ENCODE data around the gene FRMD3. TPM values are rescaled to one million over a fixed set of nuclear protein-coding genes. Genes with fewer than 3 reads are reported as not detected.

Gene FRMD3
- total and polyA plus RNA-seq, 4 experiments from 2014 or later, result 0.22 to 1.3 (median 1.1) TPM; not detected in 1

DNA sequence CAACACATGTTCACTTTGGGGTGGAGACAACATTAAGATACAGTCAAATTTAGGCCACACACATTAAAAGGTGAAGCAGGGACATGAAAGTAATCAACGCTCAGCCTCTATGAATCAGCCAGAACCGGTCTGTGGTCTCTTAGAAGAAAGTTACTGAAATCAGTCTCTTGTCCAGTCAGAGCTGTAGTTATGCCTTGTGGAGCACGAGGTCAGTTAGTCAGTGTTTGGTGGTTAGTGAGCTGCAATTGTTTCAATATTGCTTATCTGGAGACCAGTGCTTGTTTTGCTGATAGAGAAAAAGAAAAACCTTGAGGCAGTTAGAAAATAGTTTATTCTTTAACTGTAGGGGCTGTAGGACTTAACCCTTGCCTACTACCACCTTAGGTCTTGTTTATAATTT is 317.5 kb downstream of the FRMD3 start:
- intact Hi-C loops (cut with micrococcal nuclease), result no loop called here
- DNase-seq, result no peak
- Histone ChIP-seq H3K27me3 (ENCODE audit: insufficient read depth, low read length) (no peaks in the 10 kb centered on the region), H3K4me1 (ENCODE audit: insufficient read depth, low read length) (peaks cover 7% of the 10 kb centered on the region), H3K27ac (ENCODE audit: low read depth, low read length) (no peak overlapping the region), H3K9me3 (ENCODE audit: control insufficient read depth in 1 of 2, low read length in 2 of 2) (no peaks in the 10 kb centered on the region), H3K4me3 (ENCODE audit: low read length in 2 of 2) (no peak overlapping the region), H3K36me3 (ENCODE audit: insufficient read depth, low read length) (no peaks in the 10 kb centered on the region)
- peaks cover under 1 to 10% (median 4%) of the 10 kb centered on the region in 8 donors for H3K9me3 Mint-ChIP-seq
- H3K4me3 Mint-ChIP-seq, result peak overlapping the region in 1 of 8 donors; percentile 9
- POLR2A ChIA-PET (ENCODE audit: partially characterized antibody), result no interaction called here
- peaks cover 0 to 1% of the 10 kb centered on the region in 2 donors for H3K36me3 Mint-ChIP-seq
- CTCF ChIA-PET (ENCODE audit: partially characterized antibody), result no interaction called here
- H3K27ac Mint-ChIP-seq, result no peak overlapping the region
- H3K4me1 Mint-ChIP-seq, result no peaks in the 10 kb centered on the region
- H3K27me3 Mint-ChIP-seq, result peaks cover 10 to 27% of the 10 kb centered on the region in 2 donors

DNA sequence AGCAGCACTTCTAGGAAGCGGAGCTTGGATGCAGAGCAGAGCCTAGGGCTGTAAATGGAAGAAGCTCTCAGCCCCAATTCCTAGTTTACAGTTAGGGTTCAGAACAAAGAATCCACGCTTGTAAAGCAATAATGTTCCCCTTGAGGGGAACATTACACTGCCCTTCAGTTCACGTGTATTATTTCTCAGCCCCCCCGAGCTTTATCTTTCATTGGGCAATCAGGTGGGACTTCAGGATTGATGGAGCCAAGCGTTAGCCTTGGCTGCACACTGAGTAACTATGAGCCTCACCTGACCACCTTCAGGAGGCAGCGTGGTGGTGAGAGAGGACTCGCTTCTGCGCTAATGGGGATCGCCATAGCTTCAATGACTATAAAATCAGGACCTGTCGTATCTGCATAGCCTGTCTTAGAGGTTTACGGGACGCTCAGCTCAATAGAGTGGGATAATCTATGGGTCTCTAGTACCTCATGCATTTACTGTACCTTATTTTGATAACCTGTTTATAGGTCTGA is 318.2 kb downstream of the FRMD3 start:
- Histone ChIP-seq H3K9me3 (ENCODE audit: control insufficient read depth in 1 of 2, low read length in 2 of 2) (no peaks in the 10 kb centered on the region), H3K27me3 (ENCODE audit: insufficient read depth, low read length) (no peaks in the 10 kb centered on the region), H3K4me1 (ENCODE audit: insufficient read depth, low read length) (peaks cover 7% of the 10 kb centered on the region), H3K36me3 (ENCODE audit: insufficient read depth, low read length) (no peaks in the 10 kb centered on the region), H3K27ac (ENCODE audit: low read depth, low read length) (no peak overlapping the region), H3K4me3 (ENCODE audit: low read length in 2 of 2) (no peak overlapping the region)
- peaks cover 10 to 27% of the 10 kb centered on the region in 2 donors for H3K27me3 Mint-ChIP-seq
- no peaks in the 10 kb centered on the region for H3K4me1 Mint-ChIP-seq
- ChIA-PET POLR2A (ENCODE audit: partially characterized antibody) (no interaction called here), CTCF (ENCODE audit: partially characterized antibody) (no interaction called here)
- intact Hi-C loops (cut with micrococcal nuclease), result no loop called here
- peaks cover 0 to 3% of the 10 kb centered on the region in 2 donors for H3K36me3 Mint-ChIP-seq
- peaks cover 2 to 14% (median 5%) of the 10 kb centered on the region in 8 donors for H3K9me3 Mint-ChIP-seq
- no peak for DNase-seq
- H3K27ac Mint-ChIP-seq, result no peak overlapping the region
- H3K4me3 Mint-ChIP-seq, result peak overlapping the region in 5 of 8 donors; percentile 38 to 78 (median 66)

DNA sequence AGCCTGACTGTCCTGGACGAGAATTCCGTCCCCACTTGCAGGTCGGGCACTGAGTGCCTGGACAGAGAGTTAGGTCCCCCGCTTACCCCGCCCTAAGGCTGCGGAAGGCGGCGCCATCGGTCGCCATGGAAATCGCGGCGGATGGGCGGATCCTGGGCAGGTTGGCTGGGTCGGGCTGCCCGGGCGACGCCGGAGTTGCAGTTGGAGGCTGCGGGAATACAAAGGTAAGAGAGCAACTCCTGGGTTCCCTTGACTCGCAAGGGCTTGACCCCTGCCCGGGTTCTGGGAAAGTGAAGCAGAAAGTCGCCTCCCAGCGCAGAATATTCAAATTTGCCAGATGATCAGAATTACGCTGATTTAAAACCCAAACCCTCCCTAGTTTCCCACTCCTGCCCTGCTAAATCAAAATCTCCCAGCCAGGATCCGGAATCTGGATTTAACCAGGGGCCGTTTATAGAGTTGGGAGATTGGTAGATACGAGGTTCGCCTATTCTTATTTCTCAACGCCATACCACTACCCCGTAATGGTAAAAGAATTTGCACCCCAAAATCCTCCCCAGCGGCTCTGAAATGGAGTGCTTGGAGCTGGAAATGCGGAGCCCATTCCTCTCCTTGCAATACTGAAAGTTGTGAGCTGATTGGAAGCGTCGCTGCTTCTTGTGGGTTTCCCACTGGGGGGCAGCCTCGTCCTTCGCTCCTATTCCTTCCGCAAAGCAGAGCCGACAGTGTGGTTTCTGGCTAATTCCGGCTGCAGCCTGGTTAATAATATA is 318.9 kb downstream of the FRMD3 start:
- ChIA-PET POLR2A (ENCODE audit: partially characterized antibody) (no interaction called here), CTCF (ENCODE audit: partially characterized antibody) (no interaction called here)
- H3K4me3 Mint-ChIP-seq, result peak overlapping the region in 6 of 8 donors; percentile 38 to 78 (median 66)
- H3K27ac Mint-ChIP-seq, result no peak overlapping the region
- H3K27ac ChIP-seq (ENCODE audit: low read depth, low read length), result no peak overlapping the region
- H3K4me1 Mint-ChIP-seq, result no peaks in the 10 kb centered on the region
- H3K36me3 Mint-ChIP-seq, result peaks cover 0 to 3% of the 10 kb centered on the region in 2 donors
- H3K9me3 Mint-ChIP-seq, result peaks cover 2 to 14% (median 8%) of the 10 kb centered on the region in 8 donors
- no peaks in the 10 kb centered on the region for H3K27me3 ChIP-seq (ENCODE audit: insufficient read depth, low read length)
- peaks cover 10 to 32% of the 10 kb centered on the region in 2 donors for H3K27me3 Mint-ChIP-seq
- peaks cover 7% of the 10 kb centered on the region for H3K4me1 ChIP-seq (ENCODE audit: insufficient read depth, low read length)
- intact Hi-C loops (cut with micrococcal nuclease), result no loop called here
- H3K4me3 ChIP-seq (ENCODE audit: low read length in 2 of 2), result no peak overlapping the region
- DNase-seq, result no peak
- no peaks in the 10 kb centered on the region for H3K9me3 ChIP-seq (ENCODE audit: control insufficient read depth in 1 of 2, low read length in 2 of 2)
- H3K36me3 ChIP-seq (ENCODE audit: insufficient read depth, low read length), result no peaks in the 10 kb centered on the region

- CTCF ChIA-PET (ENCODE audit: partially characterized antibody), result no interaction called here
- peak overlapping the region in 2 of 8 donors; percentile 47 to 55 for H3K4me3 Mint-ChIP-seq
- no peaks in the 10 kb centered on the region for H3K27me3 ChIP-seq (ENCODE audit: insufficient read depth, low read length)
- H3K27ac Mint-ChIP-seq, result peak overlapping the region in 1 of 7 donors; percentile 77
- no peak for DNase-seq
- H3K4me1 ChIP-seq (ENCODE audit: insufficient read depth, low read length), result peaks cover 7% of the 10 kb centered on the region
- POLR2A ChIA-PET (ENCODE audit: partially characterized antibody), result no interaction called here
- H3K9me3 Mint-ChIP-seq, result peaks cover 2 to 14% (median 8%) of the 10 kb centered on the region in 8 donors
- H3K9me3 ChIP-seq (ENCODE audit: control insufficient read depth in 1 of 2, low read length in 2 of 2), result no peaks in the 10 kb centered on the region
- no peaks in the 10 kb centered on the region for H3K36me3 ChIP-seq (ENCODE audit: insufficient read depth, low read length)
- intact Hi-C loops (cut with micrococcal nuclease), result no loop called here
- H3K4me3 ChIP-seq (ENCODE audit: low read length in 2 of 2), result no peak overlapping the region
- no peak overlapping the region for H3K27ac ChIP-seq (ENCODE audit: low read depth, low read length)
- H3K27me3 Mint-ChIP-seq, result peaks cover 10 to 32% of the 10 kb centered on the region in 2 donors
- peaks cover 0 to 3% of the 10 kb centered on the region in 2 donors for H3K36me3 Mint-ChIP-seq
- no peaks in the 10 kb centered on the region for H3K4me1 Mint-ChIP-seq
Observed at GRCh38 chr9:83218411-83219090, 319.6 kb downstream of the FRMD3 start.

DNA sequence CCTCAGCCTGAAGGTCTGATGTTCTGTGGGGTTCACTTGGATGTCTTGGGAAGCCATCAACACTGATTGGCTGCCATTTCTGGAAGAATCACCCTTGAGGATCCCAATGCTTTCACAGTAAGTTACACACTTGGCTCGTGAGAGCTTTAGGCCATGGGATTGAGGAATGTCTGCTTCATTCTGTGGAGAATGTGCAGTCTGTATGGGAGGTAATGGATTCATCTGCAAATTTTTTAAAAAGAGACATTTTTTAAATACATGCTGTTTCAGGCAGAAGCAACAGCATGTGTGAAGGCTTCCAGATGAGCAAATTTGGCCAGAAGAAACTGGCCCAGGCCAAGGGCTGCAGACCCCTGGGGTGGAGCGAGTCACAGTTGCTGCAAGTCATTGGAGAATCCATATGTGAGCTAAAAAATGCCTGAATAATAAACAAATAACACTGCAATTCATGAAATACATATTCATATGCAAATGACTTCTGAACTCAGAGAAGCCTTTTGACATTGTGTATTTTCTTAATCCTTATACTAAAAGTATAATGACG is 328.9 kb downstream of the FRMD3 start:
- Histone ChIP-seq H3K9me3 (ENCODE audit: control insufficient read depth in 1 of 2, low read length in 2 of 2) (no peaks in the 10 kb centered on the region), H3K27ac (ENCODE audit: low read depth, low read length) (no peak overlapping the region), H3K27me3 (ENCODE audit: insufficient read depth, low read length) (no peaks in the 10 kb centered on the region), H3K4me3 (ENCODE audit: low read length in 2 of 2) (no peak overlapping the region), H3K36me3 (ENCODE audit: insufficient read depth, low read length) (no peaks in the 10 kb centered on the region), H3K4me1 (ENCODE audit: insufficient read depth, low read length) (no peaks in the 10 kb centered on the region)
- POLR2A ChIA-PET (ENCODE audit: partially characterized antibody), result no interaction called here
- H3K27me3 Mint-ChIP-seq, result peaks cover 2 to 4% of the 10 kb centered on the region in 2 donors
- H3K9me3 Mint-ChIP-seq, result peaks cover 0 to 3% (median 0%) of the 10 kb centered on the region in 8 donors
- H3K27ac Mint-ChIP-seq, result no peak overlapping the region
- CTCF ChIA-PET (ENCODE audit: partially characterized antibody), result interaction anchor here (1.5 kb wide), 1 partner anchor 24 kb away, joined by 3 read pairs; no protein-coding TSS in a partner anchor
- H3K4me3 Mint-ChIP-seq, result no peak overlapping the region
- DNase-seq, result no peak
- intact Hi-C loops (cut with micrococcal nuclease), result no loop called here
- H3K4me1 Mint-ChIP-seq, result no peaks in the 10 kb centered on the region
- H3K36me3 Mint-ChIP-seq, result no peaks in the 10 kb centered on the region

- intact Hi-C loops (cut with micrococcal nuclease), result no loop called here
- Mint-ChIP-seq H3K4me1 (no peaks in the 10 kb centered on the region), H3K27ac (no peak overlapping the region)
Observed at GRCh38 chr9:83208065-83208850, 329.9 kb downstream of the FRMD3 start.

More at GRCh38 chr9:83208065-83208850, 329.9 kb downstream of the FRMD3 start:
- Histone ChIP-seq H3K27me3 (ENCODE audit: insufficient read depth, low read length) (no peaks in the 10 kb centered on the region), H3K4me3 (ENCODE audit: low read length in 2 of 2) (no peak overlapping the region), H3K9me3 (ENCODE audit: control insufficient read depth in 1 of 2, low read length in 2 of 2) (no peaks in the 10 kb centered on the region), H3K36me3 (ENCODE audit: insufficient read depth, low read length) (no peaks in the 10 kb centered on the region), H3K4me1 (ENCODE audit: insufficient read depth, low read length) (no peaks in the 10 kb centered on the region), H3K27ac (ENCODE audit: low read depth, low read length) (no peak overlapping the region)
- no peak for DNase-seq
- Mint-ChIP-seq H3K27me3 (peaks cover 2 to 4% of the 10 kb centered on the region in 2 donors), H3K4me3 (no peak overlapping the region), H3K36me3 (no peaks in the 10 kb centered on the region), H3K9me3 (peaks cover 0 to 3% (median 0%) of the 10 kb centered on the region in 8 donors)
- CTCF ChIA-PET (ENCODE audit: partially characterized antibody), result interaction anchor here (1.5 kb wide), 1 partner anchor 25 kb away, joined by 3 read pairs; no protein-coding TSS in a partner anchor
- POLR2A ChIA-PET (ENCODE audit: partially characterized antibody), result no interaction called here

All from CD4-positive, alpha-beta memory T cell (primary cell).